ENCODE results near the gene AFAP1L1. TPM values are rescaled to one million over a fixed set of nuclear protein-coding genes. Genes with fewer than 3 reads are reported as not detected.

The AFAP1L1 gene
- total RNA-seq, 1 donor from 2014 or later, result 24.7 TPM

- no peak for TF ChIP-seq CTCF (IDR thresholded peaks at IDR 0.05)
- DNase-seq (ENCODE audit: low spot score in 2 of 2), result peak; percentile 88 to 98
- Histone ChIP-seq H3K36me3 (peaks cover 0 to 28% of the 10 kb centered on the region in 2 donors), H3K27ac (peak within 1 kb of the TSS; percentile 45 to 56), H3K4me1 (peaks cover 0 to 9% of the 10 kb centered on the region in 2 donors), H3K9me3 (no peaks in the 10 kb centered on the region), H3K4me3 (peak within 1 kb of the TSS; percentile 54 to 68), H3K27me3 (no peaks in the 10 kb centered on the region)
- intact Hi-C loops (cut with DNase I), result loop anchor here (1.0 kb wide), 1 partner anchor 12 kb away; the partner anchor contains the start of gene GRPEL2
Measured at GRCh38 chr5:149357370-149358293, 86.0 kb downstream of the AFAP1L1 start, which contains the start of gene PCYOX1L. TSS of gene PCYOX1L (plus strand) at chr5:149358046. CDS start at chr5:149358069, 23 bp downstream.

GRCh38 chr5:149358294-149358651 lies 86.6 kb downstream of the AFAP1L1 start:
- no peak for DNase-seq (ENCODE audit: low spot score in 2 of 2)
- peak overlapping the region; percentile 54 to 68 for H3K4me3 ChIP-seq
- intact Hi-C loops (cut with DNase I), result no loop called here

GRCh38 chr5:149358868-149359495 lies 87.3 kb downstream of the AFAP1L1 start:
- no peak for DNase-seq (ENCODE audit: low spot score in 2 of 2)
- Histone ChIP-seq H3K36me3 (peaks cover 0 to 15% of the 10 kb centered on the region in 2 donors), H3K4me1 (peaks cover 0 to 9% of the 10 kb centered on the region in 2 donors), H3K27ac (peak overlapping the region in 1 of 2 donors; percentile 45), H3K9me3 (no peaks in the 10 kb centered on the region), H3K27me3 (no peaks in the 10 kb centered on the region), H3K4me3 (peak overlapping the region in 1 of 2 donors; percentile 68)
- intact Hi-C loops (cut with DNase I), result no loop called here
- TF ChIP-seq CTCF (IDR thresholded peaks at IDR 0.05), result no peak

More at GRCh38 chr5:149358294-149358651, 86.6 kb downstream of the AFAP1L1 start:
- Histone ChIP-seq H3K4me1 (peaks cover 0 to 9% of the 10 kb centered on the region in 2 donors), H3K27ac (peak overlapping the region; percentile 45 to 56), H3K9me3 (no peaks in the 10 kb centered on the region), H3K27me3 (no peaks in the 10 kb centered on the region), H3K36me3 (peaks cover 0 to 22% of the 10 kb centered on the region in 2 donors)
- TF ChIP-seq CTCF (IDR thresholded peaks at IDR 0.05), result no peak

GRCh38 chr5:149360272-149360671 lies 88.6 kb downstream of the AFAP1L1 start:
- TF ChIP-seq CTCF (IDR thresholded peaks at IDR 0.05), result no peak
- Histone ChIP-seq H3K27me3 (no peaks in the 10 kb centered on the region), H3K36me3 (peaks cover 0 to 5% of the 10 kb centered on the region in 2 donors), H3K27ac (no peak overlapping the region), H3K4me1 (peaks cover 0 to 9% of the 10 kb centered on the region in 2 donors), H3K4me3 (no peak overlapping the region), H3K9me3 (no peaks in the 10 kb centered on the region)
- DNase-seq (ENCODE audit: low spot score in 2 of 2), result no peak
- intact Hi-C loops (cut with DNase I), result no loop called here

- H3K4me1 ChIP-seq, result peaks cover 0 to 7% of the 10 kb centered on the region in 2 donors
- H3K27ac ChIP-seq, result no peak overlapping the region
- no peak overlapping the region for H3K4me3 ChIP-seq
- intact Hi-C loops (cut with DNase I), result no loop called here
- H3K9me3 ChIP-seq, result no peaks in the 10 kb centered on the region
- no peak for TF ChIP-seq CTCF (IDR thresholded peaks at IDR 0.05)
- H3K27me3 ChIP-seq, result no peaks in the 10 kb centered on the region
- DNase-seq (ENCODE audit: low spot score in 2 of 2), result no peak
- H3K36me3 ChIP-seq, result no peaks in the 10 kb centered on the region
Measured at GRCh38 chr5:149362541-149362940, 90.9 kb downstream of the AFAP1L1 start.
